Upper lobe of left lung (tissue), 6 donors: ENCODE data around the gene CYB561. TPM values are rescaled to one million over a fixed set of nuclear protein-coding genes. Genes with fewer than 3 reads are reported as not detected.

Source experiments
- ATAC-seq, 2 donors: fragments of 200-7000 bp; cut with Tn5 transposase; one replicate each; pipeline ENCODE4 v1.9.1; 2022; ENCODE audit warnings: mild to moderate bottlenecking in 2 of 2, moderate library complexity in 2 of 2; ENCODE audit not compliant: low FRiP score in 2 of 2
- DNase-seq, 2 donors: peaks; one replicate each; pipeline ENCODE4 v3.0.0-alpha.2; 2019 to 2020
- H3K27ac ChIP-seq, 4 donors: fragments of 200-600 bp; sonication (generic); one replicate each; pipeline ENCODE4 v1.5.1; 2016 to 2019
- H3K27me3 ChIP-seq, 4 donors: fragments of 200-600 bp; sonication (generic); one replicate each; pipeline ENCODE4 v1.5.1; 2017 to 2019
- H3K36me3 ChIP-seq, 4 donors: fragments of 200-600 bp; sonication (generic); one replicate each; pipeline ENCODE4 v1.5.1; 2016 to 2019
- H3K4me1 ChIP-seq, 4 donors: fragments of 200-600 bp; sonication (generic); one replicate each; pipeline ENCODE4 v1.5.1; 2018 to 2019
- H3K4me3 ChIP-seq, 4 donors: fragments of 200-600 bp; sonication (generic); one replicate each; pipeline ENCODE4 v1.5.1; 2017 to 2019; ENCODE audit warnings: mild to moderate bottlenecking in 2 of 4, moderate library complexity in 1 of 4
- H3K9me3 ChIP-seq, 4 donors: fragments of 200-600 bp; sonication (generic); one replicate each; pipeline ENCODE4 v1.5.1; 2018 to 2019
- EP300 ChIP-seq, 4 donors: sonication (generic); formaldehyde crosslinking; IDR thresholded peaks; one replicate each; pipeline ENCODE4 v1.5.1; 2017; ENCODE audit warnings: antibody characterized with exemption in 4 of 4, control low read depth in 2 of 4
- POLR2A ChIP-seq, 4 donors: fragments of 450-650 bp; IDR thresholded peaks; one replicate each; pipeline ENCODE4 v1.5.1; 2016 to 2017; ENCODE audit warnings: antibody characterized with exemption in 4 of 4, mild to moderate bottlenecking in 2 of 4
- POLR2AphosphoS5 ChIP-seq, 2 donors: sonication (generic); formaldehyde crosslinking; IDR thresholded peaks; one replicate each; pipeline ENCODE4 v1.5.1; 2017; ENCODE audit warnings: antibody characterized with exemption in 2 of 2
- WGBS, 2 donors: methylation state at CpG; one replicate each; pipeline ENCODE4 v1.1.5; 2017 to 2018; 5-methylcytosine and 5-hydroxymethylcytosine counted together
- total RNA-seq, 6 donors: library from RNA; depleted of rRNA in 4 of 6; stranded (reverse); fragments of >200 nt in 4 of 6; gene quantifications; one replicate each; pipeline versions ENCODE4 v1.1.0 to v1.2.1, GENCODE V29; 2016 to 2021
- TF ChIP-seq, protein P1 (sequence below), 6 experiments: fragments of 450-650 bp in 4 of 6; fragments of 200-600 bp in 2 of 6; sonication (generic) in 2 of 6; IDR thresholded peaks; one replicate each; pipeline ENCODE4 v1.5.1; 2016 to 2019; ENCODE audit warnings: antibody characterized with exemption in 6 of 6
- donor health status: DM: no; HTN: no; CAD: no; lungs with moderate emphysema.
- donor health status: DM: no; HTN: yes; CAD: no; lungs with severe emphysema.

CYB561 gene
- total RNA-seq, 6 donors from 2014 or later: 53.7 to 124 (median 64.4) TPM

DNA sequence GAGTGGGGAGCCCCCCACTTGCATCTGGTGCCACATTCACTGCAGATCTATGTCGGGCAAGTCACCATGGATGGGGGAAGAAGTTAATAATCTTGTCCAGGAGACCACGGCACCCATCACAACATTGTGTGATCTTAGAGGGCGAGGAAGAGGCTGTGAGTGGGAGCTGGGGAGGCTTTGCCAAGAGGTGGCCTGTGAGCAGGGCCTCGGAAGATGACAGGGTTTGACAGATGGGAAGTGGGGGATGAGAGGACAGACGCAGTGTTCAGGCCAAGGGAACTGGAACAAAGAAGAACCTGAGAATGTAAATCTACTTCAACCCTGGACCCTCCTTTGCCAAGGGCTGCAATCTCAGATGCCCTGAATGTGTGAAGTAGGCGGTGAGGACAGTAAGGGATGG lies 43.2 kb upstream of the CYB561 start:
- Histone ChIP-seq H3K36me3 (no peaks in the 10 kb centered on the region), H3K4me1 (peaks cover 0 to 9% (median 4%) of the 10 kb centered on the region in 4 donors), H3K27me3 (no peaks in the 10 kb centered on the region), H3K27ac (peak overlapping the region in 2 of 4 donors; percentile 26 to 35), H3K9me3 (no peaks in the 10 kb centered on the region), H3K4me3 (no peak overlapping the region)
- no peak for DNase-seq
- ATAC-seq: no peak
- no peak for TF ChIP-seq POLR2A (IDR thresholded peaks at IDR 0.05)
- no peak for TF ChIP-seq EP300 (IDR thresholded peaks at IDR 0.05)
- no peak for TF ChIP-seq POLR2AphosphoS5 (IDR thresholded peaks at IDR 0.05)
- TF ChIP-seq, protein P1, sequence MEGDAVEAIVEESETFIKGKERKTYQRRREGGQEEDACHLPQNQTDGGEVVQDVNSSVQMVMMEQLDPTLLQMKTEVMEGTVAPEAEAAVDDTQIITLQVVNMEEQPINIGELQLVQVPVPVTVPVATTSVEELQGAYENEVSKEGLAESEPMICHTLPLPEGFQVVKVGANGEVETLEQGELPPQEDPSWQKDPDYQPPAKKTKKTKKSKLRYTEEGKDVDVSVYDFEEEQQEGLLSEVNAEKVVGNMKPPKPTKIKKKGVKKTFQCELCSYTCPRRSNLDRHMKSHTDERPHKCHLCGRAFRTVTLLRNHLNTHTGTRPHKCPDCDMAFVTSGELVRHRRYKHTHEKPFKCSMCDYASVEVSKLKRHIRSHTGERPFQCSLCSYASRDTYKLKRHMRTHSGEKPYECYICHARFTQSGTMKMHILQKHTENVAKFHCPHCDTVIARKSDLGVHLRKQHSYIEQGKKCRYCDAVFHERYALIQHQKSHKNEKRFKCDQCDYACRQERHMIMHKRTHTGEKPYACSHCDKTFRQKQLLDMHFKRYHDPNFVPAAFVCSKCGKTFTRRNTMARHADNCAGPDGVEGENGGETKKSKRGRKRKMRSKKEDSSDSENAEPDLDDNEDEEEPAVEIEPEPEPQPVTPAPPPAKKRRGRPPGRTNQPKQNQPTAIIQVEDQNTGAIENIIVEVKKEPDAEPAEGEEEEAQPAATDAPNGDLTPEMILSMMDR (IDR thresholded peaks at IDR 0.05): no peak
- 74 to 88% methylated on average over 6 of the region's 6 CpGs for WGBS, 2 donors

DNA sequence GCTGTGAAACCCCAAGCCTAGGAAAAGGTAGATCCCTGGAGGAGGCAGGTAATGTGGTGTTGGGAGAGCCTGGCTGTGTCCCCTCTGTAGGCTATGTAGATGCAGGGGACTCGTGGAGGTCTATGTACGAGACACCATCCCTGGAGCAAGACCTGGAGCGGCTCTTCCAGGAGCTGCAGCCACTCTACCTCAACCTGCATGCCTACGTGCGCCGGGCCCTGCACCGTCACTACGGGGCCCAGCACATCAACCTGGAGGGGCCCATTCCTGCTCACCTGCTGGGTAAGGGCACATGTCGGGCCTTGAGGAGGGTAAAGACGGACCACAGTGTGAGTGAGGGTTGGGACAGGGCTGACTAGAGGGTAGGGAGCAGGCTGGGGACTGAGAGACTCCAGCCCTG lies 42.7 kb upstream of the CYB561 start:
- H3K27me3 ChIP-seq: no peaks in the 10 kb centered on the region
- H3K4me3 ChIP-seq: no peak overlapping the region
- peaks cover 0 to 9% (median 4%) of the 10 kb centered on the region in 4 donors for H3K4me1 ChIP-seq
- no peak for DNase-seq
- WGBS, 2 donors: 78 to 98% methylated on average over 4 to 10 of the region's 10 CpGs
- TF ChIP-seq EP300 (IDR thresholded peaks at IDR 0.05) (no peak), POLR2AphosphoS5 (IDR thresholded peaks at IDR 0.05) (no peak), POLR2A (IDR thresholded peaks at IDR 0.05) (no peak)
- TF ChIP-seq, protein P1 (IDR thresholded peaks at IDR 0.05): no peak
- no peaks in the 10 kb centered on the region for H3K36me3 ChIP-seq
- peak overlapping the region in 3 of 4 donors; percentile 26 to 35 (median 27) for H3K27ac ChIP-seq
- ATAC-seq: no peak
- H3K9me3 ChIP-seq: no peaks in the 10 kb centered on the region

DNA sequence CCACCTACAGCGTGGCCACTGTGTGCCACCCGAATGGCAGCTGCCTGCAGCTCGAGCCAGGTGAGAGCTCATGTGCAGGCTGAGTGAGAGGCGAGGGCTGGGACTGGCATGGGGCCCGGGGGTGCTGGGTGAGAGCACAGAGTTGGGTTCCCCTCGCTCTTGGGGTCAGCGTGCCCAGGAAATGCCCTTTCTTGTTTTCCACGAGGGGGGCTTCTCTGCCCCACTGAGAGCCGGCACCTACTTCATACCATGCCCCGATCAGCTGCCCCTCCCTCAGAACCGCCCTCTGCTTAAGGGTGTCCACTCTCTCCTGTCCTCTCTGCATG lies 40.9 kb upstream of the CYB561 start:
- H3K27ac ChIP-seq: peak overlapping the region in 3 of 4 donors; percentile 28 to 72 (median 66)
- H3K9me3 ChIP-seq: no peaks in the 10 kb centered on the region
- H3K4me1 ChIP-seq: peaks cover 0 to 9% (median 4%) of the 10 kb centered on the region in 4 donors
- ATAC-seq (no peak), DNase-seq (no peak)
- WGBS, 2 donors: 77 to 79% methylated on average over 8 to 10 of the region's 11 CpGs
- H3K4me3 ChIP-seq: no peak overlapping the region
- H3K27me3 ChIP-seq: no peaks in the 10 kb centered on the region
- TF ChIP-seq, protein P1 (IDR thresholded peaks at IDR 0.05): no peak
- TF ChIP-seq POLR2AphosphoS5 (IDR thresholded peaks at IDR 0.05): no peak
- no peak for TF ChIP-seq POLR2A (IDR thresholded peaks at IDR 0.05)
- no peak for TF ChIP-seq EP300 (IDR thresholded peaks at IDR 0.05)
- no peaks in the 10 kb centered on the region for H3K36me3 ChIP-seq

DNA sequence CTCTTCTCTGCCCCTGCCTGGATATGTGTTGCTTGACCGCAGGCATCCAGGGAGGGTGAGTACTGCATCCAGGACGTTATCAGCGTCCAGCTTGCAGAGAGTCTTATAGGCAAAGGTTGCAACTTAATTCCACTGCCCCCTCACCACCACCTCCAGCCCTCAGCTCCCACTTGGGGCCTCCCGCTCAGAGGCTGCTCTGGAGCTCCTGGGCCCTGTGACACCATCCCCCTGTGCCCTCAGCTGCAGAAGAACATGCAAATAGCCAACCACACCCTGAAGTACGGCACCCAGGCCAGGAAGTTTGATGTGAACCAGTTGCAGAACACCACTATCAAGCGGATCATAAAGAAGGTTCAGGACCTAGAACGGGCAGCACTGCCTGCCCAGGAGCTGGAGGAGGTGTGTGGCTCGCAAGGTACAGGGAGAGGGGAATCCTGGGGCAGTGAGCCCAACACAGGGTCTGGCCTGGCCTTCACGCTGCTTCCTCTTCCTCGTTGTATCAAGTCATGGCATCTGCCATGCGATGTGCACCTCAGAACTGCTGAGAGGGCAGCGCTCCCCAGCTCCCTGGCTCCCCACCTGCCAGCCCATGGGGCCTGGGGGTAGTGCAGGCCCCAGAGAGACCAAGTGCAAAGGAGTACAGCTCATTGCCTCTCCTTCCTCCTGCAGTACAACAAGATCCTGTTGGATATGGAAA lies 40.4 kb upstream of the CYB561 start:
- H3K4me3 ChIP-seq: no peak overlapping the region
- TF ChIP-seq POLR2AphosphoS5 (IDR thresholded peaks at IDR 0.05) (no peak), POLR2A (IDR thresholded peaks at IDR 0.05) (no peak), EP300 (IDR thresholded peaks at IDR 0.05) (no peak)
- TF ChIP-seq, protein P1 (IDR thresholded peaks at IDR 0.05): no peak
- H3K27me3 ChIP-seq: no peaks in the 10 kb centered on the region
- no peaks in the 10 kb centered on the region for H3K36me3 ChIP-seq
- peak overlapping the region in 3 of 4 donors; percentile 28 to 72 (median 66) for H3K27ac ChIP-seq
- ATAC-seq (no peak), DNase-seq (peak in 1 of 2 donors; percentile 56)
- H3K4me1 ChIP-seq: peaks cover 0 to 11% (median 5%) of the 10 kb centered on the region in 4 donors
- 78 to 86% methylated on average over 5 to 12 of the region's 12 CpGs for WGBS, 2 donors
- no peaks in the 10 kb centered on the region for H3K9me3 ChIP-seq
